Stomach (tissue), 9 donors: ENCODE results near the gene GHRL. TPM values are rescaled to one million over a fixed set of nuclear protein-coding genes. Genes with fewer than 3 reads are reported as not detected.

ENCODE experiments used
- DNase-seq, 2 donors: peaks; one replicate each; pipeline versions ENCODE4 v3.0.0 to v3.0.0-alpha.2; 2013 to 2019
- H3K27ac ChIP-seq, 5 donors: fragments of 200-600 bp in 4 of 5; sonication (generic) in 4 of 5; one replicate each; pipeline ENCODE4 v1.5.1; 2013 to 2019; ENCODE audit warnings: mild to moderate bottlenecking in 1 of 5, moderate library complexity in 1 of 5
- H3K27me3 ChIP-seq, 3 donors: fragments of 200-600 bp; sonication (generic); one replicate each; pipeline ENCODE4 v1.5.1; 2017 to 2019; ENCODE audit warnings: mixed run types in 1 of 3
- H3K36me3 ChIP-seq, 4 donors: fragments of 200-600 bp; sonication (generic); 1 replicate in 3 of 4; 2 replicates in 1 of 4; pipeline ENCODE4 v1.5.1; 2016 to 2019
- H3K4me1 ChIP-seq, 4 donors: fragments of 200-600 bp; sonication (generic); one replicate each; pipeline ENCODE4 v1.5.1; 2016 to 2019
- H3K4me3 ChIP-seq, 4 donors: fragments of 200-600 bp; sonication (generic) in 3 of 4; one replicate each; pipeline ENCODE4 v1.5.1; 2016 to 2019; ENCODE audit warnings: mild to moderate bottlenecking in 1 of 4
- H3K9me3 ChIP-seq, 4 donors: fragments of 200-600 bp; sonication (generic); one replicate each; pipeline ENCODE4 v1.5.1; 2016 to 2019
- EP300 ChIP-seq: sonication (generic); formaldehyde crosslinking; IDR thresholded peaks from one replicate; pipeline ENCODE4 v1.6.1; 2017; ENCODE audit warnings: antibody characterized with exemption
- POLR2A ChIP-seq, 4 donors: fragments of 450-650 bp; IDR thresholded peaks; one replicate each; pipeline ENCODE4 v1.6.1; 2016; ENCODE audit warnings: antibody characterized with exemption in 4 of 4, control low read depth in 2 of 4, mild to moderate bottlenecking in 1 of 4, moderate library complexity in 1 of 4
- POLR2AphosphoS5 ChIP-seq, 3 donors: sonication (generic); formaldehyde crosslinking; IDR thresholded peaks; one replicate each; pipeline ENCODE4 v1.6.1; 2016; ENCODE audit warnings: antibody characterized with exemption in 3 of 3
- WGBS, 5 donors: extraction: QIAGEN DNeasy Blood & Tissue Kit in 3 of 5; methylation state at CpG; one replicate each; pipeline versions ENCODE4 v1.1.5 to v1.1.7; 2013 to 2018; 5-methylcytosine and 5-hydroxymethylcytosine counted together
- intact Hi-C: fragments of 100-400 bp; cut with DNase I; formaldehyde crosslinking; loops from one replicate; pipeline ENCODE4 v1.15.1; 2023; ENCODE audit warnings: low total_unique reads
- polyA plus RNA-seq, 3 donors: library from polyadenylated mRNA; stranded (reverse); fragments of 200-250 nt; gene quantifications; one replicate each; pipeline ENCODE4 v1.2.3, GENCODE V29; 2013
- total RNA-seq, 5 donors: library from RNA; depleted of rRNA; stranded (reverse); fragments of >200 nt; gene quantifications; one replicate each; pipeline versions ENCODE4 v1.1.0 to v1.2.3, GENCODE V29; 2014 to 2016
- TF ChIP-seq, protein P1 (sequence below), 7 experiments: fragments of 450-650 bp in 4 of 7; fragments of 200-600 bp in 3 of 7; sonication (generic) in 3 of 7; IDR thresholded peaks; one replicate each; pipeline ENCODE4 v1.5.1; 2016 to 2019; ENCODE audit warnings: antibody characterized with exemption in 7 of 7, control low read depth in 2 of 7, mild to moderate bottlenecking in 1 of 7
- donor health status: healthy with polysubstance abuse.
- donor health status: Bipolar disorder and iron deficiency.
- donor health status: healthy.

GHRL gene
- total and polyA plus RNA-seq, 8 donors = 1.7 to 804 (median 253) TPM

GRCh38 chr3:10333349-10333650 is 40.6 kb upstream of the GHRL start:
- Histone ChIP-seq H3K27me3 (peaks cover 0 to 56% (median 17%) of the 10 kb centered on the region in 3 donors), H3K9me3 (no peaks in the 10 kb centered on the region), H3K27ac (no peak overlapping the region), H3K36me3 (no peaks in the 10 kb centered on the region), H3K4me3 (no peak overlapping the region), H3K4me1 (no peaks in the 10 kb centered on the region)
- intact Hi-C loops = no loop called here
- WGBS, 5 donors = 40 to 67% (median 58%) methylated on average over 2 of the region's 2 CpGs
- DNase-seq = no peak
- no peak for TF ChIP-seq POLR2A (IDR thresholded peaks at IDR 0.05)
- no peak for TF ChIP-seq EP300
- TF ChIP-seq, protein P1, sequence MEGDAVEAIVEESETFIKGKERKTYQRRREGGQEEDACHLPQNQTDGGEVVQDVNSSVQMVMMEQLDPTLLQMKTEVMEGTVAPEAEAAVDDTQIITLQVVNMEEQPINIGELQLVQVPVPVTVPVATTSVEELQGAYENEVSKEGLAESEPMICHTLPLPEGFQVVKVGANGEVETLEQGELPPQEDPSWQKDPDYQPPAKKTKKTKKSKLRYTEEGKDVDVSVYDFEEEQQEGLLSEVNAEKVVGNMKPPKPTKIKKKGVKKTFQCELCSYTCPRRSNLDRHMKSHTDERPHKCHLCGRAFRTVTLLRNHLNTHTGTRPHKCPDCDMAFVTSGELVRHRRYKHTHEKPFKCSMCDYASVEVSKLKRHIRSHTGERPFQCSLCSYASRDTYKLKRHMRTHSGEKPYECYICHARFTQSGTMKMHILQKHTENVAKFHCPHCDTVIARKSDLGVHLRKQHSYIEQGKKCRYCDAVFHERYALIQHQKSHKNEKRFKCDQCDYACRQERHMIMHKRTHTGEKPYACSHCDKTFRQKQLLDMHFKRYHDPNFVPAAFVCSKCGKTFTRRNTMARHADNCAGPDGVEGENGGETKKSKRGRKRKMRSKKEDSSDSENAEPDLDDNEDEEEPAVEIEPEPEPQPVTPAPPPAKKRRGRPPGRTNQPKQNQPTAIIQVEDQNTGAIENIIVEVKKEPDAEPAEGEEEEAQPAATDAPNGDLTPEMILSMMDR (IDR thresholded peaks at IDR 0.05) = no peak

DNA sequence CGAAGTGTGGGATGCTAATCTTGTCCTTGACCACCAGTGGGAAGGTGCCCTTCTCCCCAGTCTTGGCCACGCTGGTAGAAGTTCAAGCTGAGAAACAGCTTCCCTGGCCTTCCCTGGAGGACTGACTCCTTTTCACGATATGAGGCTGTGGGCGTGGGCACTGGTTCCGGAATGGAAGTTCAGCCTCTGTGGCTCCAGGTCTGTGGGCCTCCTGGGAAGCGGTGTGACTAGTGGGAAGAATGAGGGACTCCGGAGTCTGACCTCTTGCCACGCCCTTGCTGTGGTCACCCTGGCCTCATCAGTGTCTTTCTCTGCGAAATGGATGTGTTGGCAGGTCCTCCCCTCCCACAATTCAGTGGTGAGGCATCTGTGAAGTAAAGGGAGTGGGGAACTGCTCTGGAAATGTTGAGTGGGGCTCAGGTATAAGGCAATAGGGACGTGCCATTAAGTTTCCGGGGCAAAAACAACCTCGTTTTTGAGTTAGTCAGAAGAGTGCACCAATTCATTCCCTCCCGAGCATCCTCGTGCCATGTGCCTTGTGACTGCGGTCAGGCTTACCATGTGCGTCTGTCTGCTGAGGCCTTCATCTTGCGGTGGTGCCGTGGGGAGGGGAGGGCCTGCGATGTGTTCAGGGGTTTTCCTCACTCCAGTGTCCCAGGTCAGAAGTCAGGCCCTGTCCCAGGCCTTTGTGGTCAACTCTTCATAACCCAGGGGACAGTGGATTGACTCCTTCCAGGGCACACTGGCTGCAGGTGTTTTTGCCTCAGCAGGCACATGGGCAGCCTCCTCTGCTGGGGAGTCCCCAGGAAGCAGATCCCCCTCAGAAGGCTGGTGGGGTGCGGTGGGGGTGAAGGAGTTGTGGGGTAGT is 40.0 kb upstream of the GHRL start:
- no peaks in the 10 kb centered on the region for H3K9me3 ChIP-seq
- H3K27ac ChIP-seq = no peak overlapping the region
- WGBS, 5 donors = 80 to 89% (median 87%) methylated on average over 20 of the region's 20 CpGs
- H3K4me3 ChIP-seq = no peak overlapping the region
- H3K4me1 ChIP-seq = no peaks in the 10 kb centered on the region
- H3K36me3 ChIP-seq = no peaks in the 10 kb centered on the region
- intact Hi-C loops = no loop called here
- DNase-seq = no peak
- TF ChIP-seq POLR2A (IDR thresholded peaks at IDR 0.05) (no peak), POLR2AphosphoS5 (IDR thresholded peaks at IDR 0.05) (no peak), EP300 (no peak)
- TF ChIP-seq, protein P1 (IDR thresholded peaks at IDR 0.05) = no peak
- peaks cover 0 to 57% (median 19%) of the 10 kb centered on the region in 3 donors for H3K27me3 ChIP-seq

GRCh38 chr3:10331320-10331719 is 38.6 kb upstream of the GHRL start:
- Histone ChIP-seq H3K27ac (no peak overlapping the region), H3K4me3 (no peak overlapping the region), H3K9me3 (no peaks in the 10 kb centered on the region), H3K36me3 (no peaks in the 10 kb centered on the region), H3K4me1 (no peaks in the 10 kb centered on the region), H3K27me3 (peaks cover 0 to 54% (median 19%) of the 10 kb centered on the region in 3 donors)
- WGBS, 5 donors = 79 to 85% (median 81%) methylated on average over 8 of the region's 8 CpGs
- DNase-seq = no peak
- TF ChIP-seq POLR2A (IDR thresholded peaks at IDR 0.05) (no peak), EP300 (no peak), POLR2AphosphoS5 (IDR thresholded peaks at IDR 0.05) (no peak)
- TF ChIP-seq, protein P1 (IDR thresholded peaks at IDR 0.05) = no peak
- intact Hi-C loops = no loop called here

- peaks cover 0 to 55% (median 19%) of the 10 kb centered on the region in 3 donors for H3K27me3 ChIP-seq
- no peak overlapping the region for H3K4me3 ChIP-seq
- no peaks in the 10 kb centered on the region for H3K9me3 ChIP-seq
- no peak overlapping the region for H3K27ac ChIP-seq
- no peak for DNase-seq
- WGBS, 5 donors = 64 to 75% (median 71%) methylated on average over 12 of the region's 12 CpGs
- intact Hi-C loops = no loop called here
- no peaks in the 10 kb centered on the region for H3K4me1 ChIP-seq
- H3K36me3 ChIP-seq = no peaks in the 10 kb centered on the region
- TF ChIP-seq POLR2AphosphoS5 (IDR thresholded peaks at IDR 0.05) = no peak
- TF ChIP-seq EP300 = no peak
- TF ChIP-seq POLR2A (IDR thresholded peaks at IDR 0.05) = no peak
- TF ChIP-seq, protein P1 (IDR thresholded peaks at IDR 0.05) = no peak
Measured at GRCh38 chr3:10330319-10330718, 37.6 kb upstream of the GHRL start.
